HepG2 (cell line): Measurements from ENCODE around the gene DAG1. TPM values are rescaled to one million over a fixed set of nuclear protein-coding genes. Genes with fewer than 3 reads are reported as not detected.
A peak's percentile ranks its signal among the peaks of the same experiment; 100 is the strongest.

ENCODE experiments used
- ATAC-seq: fragments of 200-7000 bp; cut with Tn5 transposase; 3 replicates; pipeline ENCODE4 v1.9.1; 2020; ENCODE audit warnings: mild to moderate bottlenecking, moderate library complexity
- BruUV-seq: library from RNA; stranded (reverse); fragments of 400-500 nt; replicated peaks from 2 replicates; lab custom pipeline; 2021; lab: Mats Ljungman, UMichigan
- CTCF ChIA-PET: fragments of 300-600 bp; formaldehyde crosslinking; extraction: SDS; loops from one replicate; lab custom pipeline; 2021; ENCODE audit warnings: low total read pairs, inconsistent platforms, low intra/inter-chr PET ratio; lab: Yijun Ruan, JAX
- POLR2A ChIA-PET: fragments of 350-600 bp; sonication (Branson Sonifier 250); formaldehyde crosslinking; loops from one replicate; lab custom pipeline; 2020; ENCODE audit warnings: antibody characterized with exemption, inconsistent platforms; lab: Yijun Ruan, JAX
- DNase-seq: peaks from one replicate; pipeline ENCODE4 v3.0.0-alpha.2; 2015; ENCODE audit warnings: low spot score
- FAIRE-seq: peaks from 3 replicates; lab custom pipeline; 2011; peaks lifted over from hg19 to GRCh38; lab: Jason Lieb, UNC
- H2AFZ ChIP-seq: one replicate; pipeline ENCODE4 v1.6.1; 2011; ENCODE audit warnings: low read length, inconsistent platforms
- H3K27ac ChIP-seq: fragments of 300-600 bp; 3 replicates; pipeline ENCODE4 v1.8.0; 2011; ENCODE audit warnings: mixed run types, mild to moderate bottlenecking, mixed read lengths, low read length, inconsistent platforms; ENCODE audit not compliant: insufficient read depth; ENCODE audit errors: extremely low read length
- H3K27me3 ChIP-seq, 2 experiments: fragments of 200-600 bp in 1 of 2; 2 replicates in 1 of 2; 3 replicates in 1 of 2; pipeline versions ENCODE4 v1.6.0 to v1.8.0; 2011; ENCODE audit warnings: low read length in 2 of 2, mild to moderate bottlenecking in 2 of 2, moderate library complexity in 2 of 2, inconsistent platforms in 1 of 2; ENCODE audit not compliant: insufficient read depth in 2 of 2, control insufficient read depth in 1 of 2
- H3K36me3 ChIP-seq, 2 experiments: fragments of 200-600 bp in 1 of 2; replicated peaks in 1 of 2; 2 replicates in 1 of 2; 3 replicates in 1 of 2; pipeline versions ENCODE4 v1.5.1 to v1.8.0; 2011; ENCODE audit warnings: low read length in 2 of 2, inconsistent platforms in 1 of 2; ENCODE audit not compliant: insufficient read depth in 2 of 2, control insufficient read depth in 1 of 2
- H3K4me1 ChIP-seq: 2 replicates; pipeline ENCODE4 v1.5.1; 2012; ENCODE audit warnings: low read length, inconsistent platforms; ENCODE audit not compliant: insufficient read depth
- H3K4me2 ChIP-seq: 2 replicates; pipeline ENCODE4 v1.6.0; 2011; ENCODE audit warnings: low read depth, low read length, inconsistent platforms
- H3K4me3 ChIP-seq, 3 experiments: fragments of 200-600 bp in 1 of 3; sonication (generic), shearing (Covaris generic) in 1 of 3; replicated peaks in 1 of 3; 2 replicates each; pipeline ENCODE4 v1.5.1; 2011 to 2016; ENCODE audit warnings: low read length in 3 of 3, inconsistent platforms in 2 of 3, low read depth in 2 of 3, mild to moderate bottlenecking in 2 of 3, control low read depth in 1 of 3, mixed read lengths in 1 of 3; ENCODE audit not compliant: insufficient read depth in 1 of 3
- H3K79me2 ChIP-seq: one replicate; pipeline ENCODE4 v1.6.1; 2011; ENCODE audit warnings: low read length, inconsistent platforms; ENCODE audit not compliant: insufficient read depth
- H3K9ac ChIP-seq: 2 replicates; pipeline ENCODE4 v1.6.0; 2011; ENCODE audit warnings: mild to moderate bottlenecking, low read depth, low read length, inconsistent platforms; ENCODE audit not compliant: insufficient read depth
- H3K9me3 ChIP-seq: 2 replicates; pipeline ENCODE4 v1.5.1; 2012; ENCODE audit warnings: mild to moderate bottlenecking, low read length
- H4K20me1 ChIP-seq: 2 replicates; pipeline ENCODE4 v1.6.0; 2011; ENCODE audit warnings: inconsistent platforms, mild to moderate bottlenecking, low read length, moderate library complexity; ENCODE audit not compliant: insufficient read depth
- AGO2 ChIP-seq: fragments of 200-400 bp; formaldehyde crosslinking; optimal IDR thresholded peaks from 2 replicates; pipeline ENCODE3; 2017; ENCODE audit warnings: mild to moderate bottlenecking, low read depth, low read length, moderate library complexity
- HNRNPH1 ChIP-seq: fragments of 200-400 bp; formaldehyde crosslinking; optimal IDR thresholded peaks from 2 replicates; pipeline ENCODE3; 2017; ENCODE audit warnings: mild to moderate bottlenecking, low read depth, low read length
- RARA ChIP-seq: IDR thresholded peaks from 2 replicates; pipeline ENCODE4 v1.6.1; 2016; ENCODE audit warnings: missing genetic modification reagents, missing compliant biosample characterization
- RARG ChIP-seq: sonication (generic); formaldehyde crosslinking; IDR thresholded peaks from 2 replicates; pipeline ENCODE4 v1.4.0; 2020; ENCODE audit warnings: low read depth, mild to moderate bottlenecking, missing genetic modification reagents
- SETDB1 ChIP-seq: sonication (generic); formaldehyde crosslinking; IDR thresholded peaks from 2 replicates; pipeline ENCODE4 v1.5.1; 2020; ENCODE audit warnings: missing genetic modification reagents, mild to moderate bottlenecking, borderline replicate concordance
- SP5 ChIP-seq: IDR thresholded peaks from 2 replicates; pipeline ENCODE4 v1.6.1; 2016; ENCODE audit warnings: low read depth, borderline replicate concordance
- SUZ12 ChIP-seq: fragments of 150-350 bp; IDR thresholded peaks from 2 replicates; pipeline ENCODE4 v1.6.1; 2014; ENCODE audit warnings: low read depth, low read length
- ZNF644 ChIP-seq: IDR thresholded peaks from 2 replicates; pipeline ENCODE4 v1.6.1; 2016; ENCODE audit warnings: low read depth
- ZSCAN20 ChIP-seq: sonication (generic); formaldehyde crosslinking; IDR thresholded peaks from 2 replicates; pipeline ENCODE4 v1.4.0; 2020; ENCODE audit warnings: missing genetic modification reagents, mild to moderate bottlenecking, borderline replicate concordance
- WGBS: methylation state at CpG from one replicate; pipeline ENCODE4 v1.1.6; 2017; ENCODE audit warnings: low lambda C conversion rate; 5-methylcytosine and 5-hydroxymethylcytosine counted together
- in situ Hi-C: cut with HindIII; loops from 2 replicates; pipeline ENCODE4 v1.10.0; 2017; ENCODE audit warnings: low pct_unique_long_range_greater_than_20kb; ENCODE audit not compliant: extremely low pct_ligation_motif_present
- intact Hi-C: fragments of 100-400 bp; cut with micrococcal nuclease; formaldehyde crosslinking; loops from one replicate; pipeline ENCODE4 v1.10.0; 2022; ENCODE audit not compliant: unreplicated experiment
- polyA plus RNA-seq, 8 experiments: library from polyadenylated mRNA; depleted of rRNA in 3 of 8; stranded (reverse) in 7 of 8; unstranded in 1 of 8; fragments of >200 nt; fragmentation: Illumina TruSeq in 4 of 8; extraction: Trizol in 4 of 8; gene quantifications; 2 replicates each; pipeline versions ENCODE4 v1.2.1 to v1.2.3, GENCODE V29; 2011 to 2016; ENCODE audit warnings: low read depth in 4 of 8, missing spikeins in 1 of 8, mixed read lengths in 1 of 8; ENCODE audit not compliant: insufficient read depth in 1 of 8
- total RNA-seq, 5 experiments: library from RNA; depleted of rRNA; stranded (reverse); fragments of >200 nt; fragmentation: Illumina TruSeq; extraction: Trizol; gene quantifications; 2 replicates each; pipeline ENCODE4 v1.2.3, GENCODE V29; 2016; ENCODE audit warnings: low read depth in 1 of 5
- TF ChIP-seq, protein P1 (sequence below): sonication (generic); formaldehyde crosslinking; IDR thresholded peaks from 2 replicates; pipeline ENCODE4 v1.4.0; 2020; ENCODE audit warnings: missing genetic modification reagents, mild to moderate bottlenecking, borderline replicate concordance

DAG1 gene
- total and polyA plus RNA-seq, 2 of the 13 experiments (the other 11 are each of a cell fraction or from before 2014, with no cell fraction given), result 47.3 to 50.4 TPM

- intact Hi-C loops, result no loop called here
- Histone ChIP-seq H3K36me3 (peaks cover 17 to 41% of the 10 kb centered on the region in 2 experiments; a peak in 4 of 5 replicates), H3K9me3 (no peaks in the 10 kb centered on the region), H3K4me2 (no peak overlapping the region), H4K20me1 (no peaks in the 10 kb centered on the region), H3K4me1 (peaks cover 12% of the 10 kb centered on the region), H3K79me2 (no peaks in the 10 kb centered on the region), H3K4me3 (no peak overlapping the region), H2AFZ (no peak overlapping the region), H3K27me3 (no peaks in the 10 kb centered on the region), H3K9ac (no peak overlapping the region), H3K27ac (no peak overlapping the region)
- no peak for ATAC-seq
- DNase-seq, result no peak
- 98% methylated on average over 16 of the region's 16 CpGs for WGBS
- TF ChIP-seq RARA (CRISPR knock-in tag) (no peak), AGO2 (peak; percentile 22)
- FAIRE-seq, result no peak
- ChIA-PET POLR2A (no interaction called here), CTCF (no interaction called here)
- in situ Hi-C loops, result no loop called here
- BruUV-seq, result no TSS peak
These were observed 61.6 kb downstream of the DAG1 start for GRCh38 chr3:49531715-49532114.

- Histone ChIP-seq H3K4me3 (no peak overlapping the region), H3K4me1 (peaks cover 22% of the 10 kb centered on the region), H3K27me3 (no peaks in the 10 kb centered on the region), H3K79me2 (no peaks in the 10 kb centered on the region), H3K36me3 (peaks cover 17 to 41% of the 10 kb centered on the region in 2 experiments; a peak in 4 of 5 replicates), H3K9me3 (no peaks in the 10 kb centered on the region), H2AFZ (no peak overlapping the region), H3K4me2 (no peak overlapping the region), H3K9ac (no peak overlapping the region), H4K20me1 (no peaks in the 10 kb centered on the region), H3K27ac (no peak overlapping the region)
- no TSS peak for BruUV-seq
- TF ChIP-seq SETDB1 (CRISPR knock-in tag), result no peak
- no peak for TF ChIP-seq SUZ12
- TF ChIP-seq HNRNPH1, result no peak
- TF ChIP-seq RARG (CRISPR knock-in tag), result no peak
- no peak for TF ChIP-seq ZSCAN20
- no peak for TF ChIP-seq ZNF644
- TF ChIP-seq, protein P1, sequence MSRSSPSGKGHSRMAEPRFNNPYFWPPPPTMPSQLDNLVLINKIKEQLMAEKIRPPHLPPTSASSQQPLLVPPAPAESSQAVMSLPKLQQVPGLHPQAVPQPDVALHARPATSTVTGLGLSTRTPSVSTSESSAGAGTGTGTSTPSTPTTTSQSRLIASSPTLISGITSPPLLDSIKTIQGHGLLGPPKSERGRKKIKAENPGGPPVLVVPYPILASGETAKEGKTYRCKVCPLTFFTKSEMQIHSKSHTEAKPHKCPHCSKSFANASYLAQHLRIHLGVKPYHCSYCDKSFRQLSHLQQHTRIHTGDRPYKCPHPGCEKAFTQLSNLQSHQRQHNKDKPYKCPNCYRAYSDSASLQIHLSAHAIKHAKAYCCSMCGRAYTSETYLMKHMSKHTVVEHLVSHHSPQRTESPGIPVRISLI (CRISPR knock-in tag), result no peak
- TF ChIP-seq SP5 (CRISPR knock-in tag), result no peak
- ATAC-seq (no peak), FAIRE-seq (no peak), DNase-seq (no peak)
- intact Hi-C loops (no loop called here), in situ Hi-C loops (no loop called here)
- ChIA-PET CTCF (no interaction called here), POLR2A (no interaction called here)
- WGBS, result 90% methylated on average over 3 of the region's 13 CpGs
These were observed 63.0 kb downstream of the DAG1 start for GRCh38 chr3:49533031-49533430.
